Measurements from ENCODE around the gene SPRED1.

GRCh38 chr15:38344351-38344750 lies 91.7 kb downstream of the SPRED1 start:
- no peak for TF ChIP-seq POLR2AphosphoS5 (IDR thresholded peaks at IDR 0.05)
- no peak for TF ChIP-seq POLR2A (IDR thresholded peaks at IDR 0.05)
- TF ChIP-seq CTCF (IDR thresholded peaks at IDR 0.05): no peak
- TF ChIP-seq EP300 (IDR thresholded peaks at IDR 0.05; ENCODE audit: low read depth): no peak
